H9 (cell line): Measurements from ENCODE around the gene EAF1. TPM values are rescaled to one million over a fixed set of nuclear protein-coding genes. Genes with fewer than 3 reads are reported as not detected.

Experiments used
- DNase-seq: peaks from one replicate; pipeline ENCODE4 v3.0.0-alpha.2; 2017
- H2AFZ ChIP-seq: one replicate; pipeline ENCODE4 v1.6.1; 2013; ENCODE audit warnings: mild to moderate bottlenecking, low read length, control low read depth, moderate library complexity
- H2AK5ac ChIP-seq: 2 replicates; pipeline ENCODE4 v1.6.1; 2013; ENCODE audit warnings: low read length, control low read depth, mixed read lengths; ENCODE audit not compliant: insufficient read length
- H2BK120ac ChIP-seq: one replicate; pipeline ENCODE4 v1.6.1; 2013; ENCODE audit warnings: low read depth, mild to moderate bottlenecking, low read length, control low read depth, inconsistent platforms; ENCODE audit not compliant: poor library complexity, severe bottlenecking
- H2BK12ac ChIP-seq: 2 replicates; pipeline ENCODE4 v1.6.1; 2013; ENCODE audit warnings: low read length, control low read depth, mixed read lengths, low read depth; ENCODE audit not compliant: insufficient read length
- H2BK15ac ChIP-seq: 2 replicates; pipeline ENCODE4 v1.6.1; 2013; ENCODE audit warnings: low read depth, low read length, control low read depth
- H2BK20ac ChIP-seq: one replicate; pipeline ENCODE4 v1.6.1; 2013; ENCODE audit warnings: low read depth, mild to moderate bottlenecking, low read length, control low read depth, inconsistent platforms; ENCODE audit not compliant: poor library complexity, severe bottlenecking
- H2BK5ac ChIP-seq: 2 replicates; pipeline ENCODE4 v1.6.1; 2013; ENCODE audit warnings: low read length, control low read depth, mixed read lengths; ENCODE audit not compliant: insufficient read length
- H3K14ac ChIP-seq: 2 replicates; pipeline ENCODE4 v1.6.1; 2013; ENCODE audit warnings: low read length, control low read depth; ENCODE audit not compliant: insufficient read depth
- H3K18ac ChIP-seq: 2 replicates; pipeline ENCODE4 v1.6.1; 2013; ENCODE audit warnings: low read depth, mild to moderate bottlenecking, mixed read lengths, low read length, control low read depth; ENCODE audit not compliant: insufficient read length
- H3K23ac ChIP-seq: 2 replicates; pipeline ENCODE4 v1.6.1; 2013; ENCODE audit warnings: low read length, control low read depth, mixed read lengths, low read depth; ENCODE audit not compliant: insufficient read length
- H3K23me2 ChIP-seq: 2 replicates; pipeline ENCODE4 v1.6.1; 2013; ENCODE audit warnings: low read depth, mild to moderate bottlenecking, mixed read lengths, low read length, control low read depth; ENCODE audit not compliant: insufficient read length, poor library complexity, severe bottlenecking
- H3K27ac ChIP-seq: 2 replicates; pipeline ENCODE4 v1.5.1; 2013; ENCODE audit warnings: low read length, control low read depth, mixed read lengths, low read depth; ENCODE audit not compliant: insufficient read length
- H3K27me3 ChIP-seq: 2 replicates; pipeline ENCODE4 v1.6.1; 2013; ENCODE audit warnings: low read length, control low read depth, inconsistent platforms; ENCODE audit not compliant: insufficient read depth
- H3K4ac ChIP-seq: 2 replicates; pipeline ENCODE4 v1.6.1; 2013; ENCODE audit warnings: low read depth, mild to moderate bottlenecking, control low read depth, inconsistent platforms, low read length, moderate library complexity
- H3K4me1 ChIP-seq: 2 replicates; pipeline ENCODE4 v1.6.1; 2013; ENCODE audit warnings: low read length, control low read depth, inconsistent platforms; ENCODE audit not compliant: insufficient read depth
- H3K4me2 ChIP-seq: 2 replicates; pipeline ENCODE4 v1.6.1; 2013; ENCODE audit warnings: low read length, control low read depth, mixed read lengths; ENCODE audit not compliant: insufficient read length, insufficient read depth
- H3K56ac ChIP-seq: 2 replicates; pipeline ENCODE4 v1.6.1; 2013; ENCODE audit warnings: low read depth, mild to moderate bottlenecking, mixed read lengths, low read length, control low read depth; ENCODE audit not compliant: insufficient read length
- H3K79me1 ChIP-seq: 2 replicates; pipeline ENCODE4 v1.6.1; 2013; ENCODE audit warnings: low read depth, mild to moderate bottlenecking, moderate library complexity, low read length, control low read depth, inconsistent platforms; ENCODE audit not compliant: insufficient read depth, poor library complexity, severe bottlenecking
- H3K79me2 ChIP-seq: 2 replicates; pipeline ENCODE4 v1.6.1; 2013; ENCODE audit warnings: low read length, control low read depth, inconsistent platforms; ENCODE audit not compliant: insufficient read depth
- H3K9ac ChIP-seq: 2 replicates; pipeline ENCODE4 v1.6.1; 2013; ENCODE audit warnings: low read length, control low read depth, mixed read lengths; ENCODE audit not compliant: insufficient read length; ENCODE audit errors: extremely low read depth
- H3K9me3 ChIP-seq: one replicate; pipeline ENCODE4 v1.6.1; 2013; ENCODE audit warnings: low read depth, low read length, inconsistent platforms; ENCODE audit not compliant: control insufficient read depth
- H3T11ph ChIP-seq: one replicate; pipeline ENCODE4 v1.6.1; 2013; ENCODE audit warnings: mild to moderate bottlenecking, low read length, control low read depth, inconsistent platforms
- H4K20me1 ChIP-seq: one replicate; pipeline ENCODE4 v1.6.1; 2013; ENCODE audit not compliant: control insufficient read depth, insufficient read length, insufficient read depth
- H4K5ac ChIP-seq: 2 replicates; pipeline ENCODE4 v1.6.1; 2013; ENCODE audit warnings: low read depth, mild to moderate bottlenecking, mixed read lengths, low read length, control low read depth; ENCODE audit not compliant: insufficient read length
- H4K8ac ChIP-seq: replicated peaks from 2 replicates; pipeline ENCODE4 v1.6.1; 2013; ENCODE audit warnings: low read length, control low read depth, mixed read lengths, low read depth; ENCODE audit not compliant: insufficient read length
- H4K91ac ChIP-seq: 2 replicates; pipeline ENCODE4 v1.6.1; 2013; ENCODE audit warnings: low read depth, mild to moderate bottlenecking, moderate library complexity, mixed read lengths, low read length, control low read depth; ENCODE audit not compliant: insufficient read length
- H3K27ac Mint-ChIP-seq, 3 experiments: 2 replicates in 2 of 3; 3 replicates in 1 of 3; pipeline ENCODE4 v1.8.0; 2020 to 2021; ENCODE audit warnings: mixed read lengths in 3 of 3, mild to moderate bottlenecking in 1 of 3, moderate library complexity in 1 of 3
- H3K27me3 Mint-ChIP-seq: 2 replicates; pipeline ENCODE4 v1.8.0; 2021; ENCODE audit warnings: low read depth, mild to moderate bottlenecking, moderate library complexity, mixed read lengths
- H3K36me3 Mint-ChIP-seq, 3 experiments: 2 replicates in 2 of 3; 3 replicates in 1 of 3; pipeline ENCODE4 v1.8.0; 2020 to 2021; ENCODE audit warnings: low read depth in 3 of 3, mixed read lengths in 3 of 3; ENCODE audit not compliant: insufficient read depth in 1 of 3
- H3K4me1 Mint-ChIP-seq, 2 experiments: 2 replicates each; pipeline ENCODE4 v1.8.0; 2020; ENCODE audit warnings: mixed read lengths in 2 of 2
- H3K4me3 Mint-ChIP-seq, 2 experiments: 2 replicates in 1 of 2; 3 replicates in 1 of 2; pipeline ENCODE4 v1.8.0; 2020 to 2021; ENCODE audit warnings: mild to moderate bottlenecking in 2 of 2, mixed read lengths in 2 of 2, moderate library complexity in 1 of 2
- H3K9me3 Mint-ChIP-seq, 2 experiments: 2 replicates in 1 of 2; 3 replicates in 1 of 2; pipeline ENCODE4 v1.8.0; 2020; ENCODE audit warnings: mild to moderate bottlenecking in 2 of 2, mixed read lengths in 2 of 2, moderate library complexity in 1 of 2
- CTCF ChIP-seq: fragments of 200-600 bp; sonication (generic); conservative IDR thresholded peaks from 3 replicates; pipeline ENCODE4 v1.8.0; 2021; ENCODE audit warnings: antibody characterized with exemption, mild to moderate bottlenecking
- WGBS: extraction: QIAGEN DNeasy Blood & Tissue Kit; methylation state at CpG from one replicate; pipeline ENCODE4 v1.1.7; 2013; ENCODE audit warnings: missing lambda C conversion rate, low lambda C conversion rate, mixed read lengths; ENCODE audit not compliant: insufficient read length; ENCODE audit errors: extremely low coverage; 5-methylcytosine and 5-hydroxymethylcytosine counted together
- total RNA-seq: library from RNA; stranded (reverse); gene quantifications from 2 replicates; pipeline ENCODE4 v1.2.1, GENCODE V29; 2021

The EAF1 gene
- total RNA-seq, 1 experiment from 2014 or later: 34.3 TPM

GRCh38 chr3:15490158-15490557, 62.8 kb downstream of the EAF1 start:
- Histone ChIP-seq H3K23ac (no peak overlapping the region), H3K14ac (no peak overlapping the region), H3T11ph (no peak overlapping the region), H3K79me2 (no peaks in the 10 kb centered on the region), H3K27me3 (no peaks in the 10 kb centered on the region), H3K18ac (no peak overlapping the region), H3K4ac (no peak overlapping the region), H3K79me1 (no peaks in the 10 kb centered on the region), H4K91ac (no peak overlapping the region), H3K9ac (no peak overlapping the region), H4K5ac (no peak overlapping the region), H2BK12ac (no peak overlapping the region), H3K9me3 (no peaks in the 10 kb centered on the region), H2BK15ac (no peak overlapping the region), H2BK120ac (no peak overlapping the region), H3K4me2 (no peak overlapping the region), H3K56ac (no peak overlapping the region), H2AK5ac (no peak overlapping the region), H3K23me2 (no peaks in the 10 kb centered on the region), H2BK5ac (no peak overlapping the region), H3K4me1 (no peaks in the 10 kb centered on the region), H3K27ac (no peak overlapping the region), H4K8ac (no peak overlapping the region), H2BK20ac (no peak overlapping the region), H4K20me1 (no peaks in the 10 kb centered on the region), H2AFZ (no peak overlapping the region)
- no peaks in the 10 kb centered on the region for H3K36me3 Mint-ChIP-seq
- H3K4me1 Mint-ChIP-seq: peaks cover 3 to 5% of the 10 kb centered on the region in 2 experiments; a peak in 2 of 4 replicates
- no peaks in the 10 kb centered on the region for H3K9me3 Mint-ChIP-seq
- no peak overlapping the region for H3K4me3 Mint-ChIP-seq
- no peak for DNase-seq
- H3K27ac Mint-ChIP-seq: no peak overlapping the region
- no CpG with 5 or more reads among the region's 2 CpGs for WGBS
- peaks cover 3% of the 10 kb centered on the region; the same call in 1 of the 2 replicates for H3K27me3 Mint-ChIP-seq
- TF ChIP-seq CTCF: no peak
